ENCODE measurements around the gene SNED1.

The SNED1 gene

GRCh38 chr2:240992572-240993291 lies 5.7 kb upstream of the SNED1 start:
- DNase-seq: no peak

- DNase-seq: no peak
These were observed 4.8 kb upstream of the SNED1 start for GRCh38 chr2:240993446-240994170.

- DNase-seq: no peak
These were observed 4.1 kb upstream of the SNED1 start for GRCh38 chr2:240994171-240994896.

- no peak for DNase-seq
These were observed 3.1 kb upstream of the SNED1 start for GRCh38 chr2:240995041-240996021.

- DNase-seq: no peak
These were observed 2.1 kb upstream of the SNED1 start for GRCh38 chr2:240996161-240996833.

- no peak for DNase-seq
These were observed 1.6 kb upstream of the SNED1 start for GRCh38 chr2:240996834-240997140.

GRCh38 chr2:240997141-240997855 lies 1.1 kb upstream of the SNED1 start:
- DNase-seq: no peak

- no peak for DNase-seq
These were observed 232 bp downstream of the SNED1 start for GRCh38 chr2:240998706-240998994.

GRCh38 chr2:240998995-240999791 lies 775 bp downstream of the SNED1 start:
- DNase-seq: no peak

- no peak for DNase-seq
These were observed 1.6 kb downstream of the SNED1 start for GRCh38 chr2:240999873-241000541.

GRCh38 chr2:241000831-241001321 lies 2.5 kb downstream of the SNED1 start:
- DNase-seq: no peak

- no peak for DNase-seq
These were observed 3.2 kb downstream of the SNED1 start for GRCh38 chr2:241001413-241002274.

GRCh38 chr2:241002275-241003046 lies 4.0 kb downstream of the SNED1 start:
- DNase-seq: no peak

GRCh38 chr2:241003047-241003360 lies 4.6 kb downstream of the SNED1 start:
- DNase-seq: no peak

- DNase-seq: no peak
These were observed 5.0 kb downstream of the SNED1 start for GRCh38 chr2:241003369-241003768.

GRCh38 chr2:241003830-241004564 lies 5.6 kb downstream of the SNED1 start:
- no peak for DNase-seq

- DNase-seq: no peak
These were observed 7.2 kb downstream of the SNED1 start for GRCh38 chr2:241005569-241005968.

GRCh38 chr2:241006412-241006811 lies 8.0 kb downstream of the SNED1 start:
- no peak for DNase-seq
